ENCODE data around the gene OBSL1.

DNA sequence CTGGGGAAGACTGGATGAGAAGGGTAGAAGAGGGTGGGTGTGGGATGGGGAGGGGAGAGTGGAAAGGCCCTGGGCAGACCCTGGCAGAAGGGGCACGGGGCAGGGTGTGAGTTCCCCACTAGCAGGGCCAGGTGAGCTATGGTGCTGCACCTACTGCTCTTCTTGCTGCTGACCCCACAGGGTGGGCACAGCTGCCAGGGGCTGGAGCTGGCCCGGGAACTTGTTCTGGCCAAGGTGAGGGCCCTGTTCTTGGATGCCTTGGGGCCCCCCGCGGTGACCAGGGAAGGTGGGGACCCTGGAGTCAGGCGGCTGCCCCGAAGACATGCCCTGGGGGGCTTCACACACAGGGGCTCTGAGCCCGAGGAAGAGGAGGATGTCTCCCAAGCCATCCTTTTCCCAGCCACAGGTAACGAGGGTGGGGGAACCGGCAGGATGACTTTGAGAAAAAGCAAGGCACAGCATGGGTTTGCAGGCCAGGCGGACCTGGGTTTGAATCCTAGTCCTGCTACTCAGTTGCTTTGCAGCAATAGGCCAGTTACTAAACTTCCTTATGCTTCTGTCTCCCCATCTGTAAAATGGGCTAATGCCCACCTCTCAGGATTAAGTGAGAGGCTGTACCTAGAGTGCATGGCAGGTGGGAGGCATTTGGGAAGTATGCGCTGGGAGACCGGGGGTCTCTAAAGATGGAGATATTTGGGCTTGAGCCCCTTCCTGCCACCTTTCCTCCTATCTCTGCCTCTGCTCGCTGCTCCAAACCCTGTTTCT lies 1.1 kb upstream of the OBSL1 start, which contains the start of gene INHA:
- no peak for TF ChIP-seq POLR2A (IDR thresholded peaks at IDR 0.05)
- no peak for TF ChIP-seq CTCF (IDR thresholded peaks at IDR 0.05)
